Measurements from ENCODE around the gene HDAC2.

GRCh38 chr6:113894712-113895674 is 76.0 kb downstream of the HDAC2 start:
- TF ChIP-seq, protein P1, sequence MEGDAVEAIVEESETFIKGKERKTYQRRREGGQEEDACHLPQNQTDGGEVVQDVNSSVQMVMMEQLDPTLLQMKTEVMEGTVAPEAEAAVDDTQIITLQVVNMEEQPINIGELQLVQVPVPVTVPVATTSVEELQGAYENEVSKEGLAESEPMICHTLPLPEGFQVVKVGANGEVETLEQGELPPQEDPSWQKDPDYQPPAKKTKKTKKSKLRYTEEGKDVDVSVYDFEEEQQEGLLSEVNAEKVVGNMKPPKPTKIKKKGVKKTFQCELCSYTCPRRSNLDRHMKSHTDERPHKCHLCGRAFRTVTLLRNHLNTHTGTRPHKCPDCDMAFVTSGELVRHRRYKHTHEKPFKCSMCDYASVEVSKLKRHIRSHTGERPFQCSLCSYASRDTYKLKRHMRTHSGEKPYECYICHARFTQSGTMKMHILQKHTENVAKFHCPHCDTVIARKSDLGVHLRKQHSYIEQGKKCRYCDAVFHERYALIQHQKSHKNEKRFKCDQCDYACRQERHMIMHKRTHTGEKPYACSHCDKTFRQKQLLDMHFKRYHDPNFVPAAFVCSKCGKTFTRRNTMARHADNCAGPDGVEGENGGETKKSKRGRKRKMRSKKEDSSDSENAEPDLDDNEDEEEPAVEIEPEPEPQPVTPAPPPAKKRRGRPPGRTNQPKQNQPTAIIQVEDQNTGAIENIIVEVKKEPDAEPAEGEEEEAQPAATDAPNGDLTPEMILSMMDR (IDR thresholded peaks at IDR 0.05), result no peak
- TF ChIP-seq POLR2A (IDR thresholded peaks at IDR 0.05), result no peak

Data from lower leg skin (tissue), 3 donors.